ENCODE measurements around the gene YWHAE. TPM values are rescaled to one million over a fixed set of nuclear protein-coding genes. Genes with fewer than 3 reads are reported as not detected.
"Not testable (repeated sequence)": the region's sequence is repeated elsewhere in the genome, so short reads cannot be mapped to it uniquely, and the experiment has no call there.

YWHAE gene
- total RNA-seq, 1 experiment from 2014 or later: 956 TPM

DNA sequence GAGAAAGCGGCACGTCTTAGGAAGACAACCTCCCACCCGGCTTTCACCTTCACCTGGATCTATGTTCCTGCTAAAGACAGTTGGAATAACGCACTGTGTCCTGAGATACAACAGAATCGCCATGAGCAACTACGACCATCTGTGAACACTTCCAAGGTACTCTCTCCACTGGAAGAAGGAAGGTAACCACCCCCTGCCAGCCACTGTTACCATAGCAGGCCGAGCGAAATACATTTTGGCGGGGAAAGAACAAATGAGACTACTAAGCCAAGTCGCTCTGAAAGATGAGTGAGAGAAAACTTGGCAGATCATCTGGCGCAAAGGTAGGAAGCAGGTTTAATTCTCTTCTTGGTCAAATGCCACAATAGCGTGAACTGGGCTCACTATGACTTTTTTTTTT lies 46.2 kb upstream of the YWHAE start:
- H3K36me3 ChIP-seq (ENCODE audit: control insufficient read depth, insufficient read depth, low read length): no peaks in the 10 kb centered on the region; the same call in none of the 2 replicates

DNA sequence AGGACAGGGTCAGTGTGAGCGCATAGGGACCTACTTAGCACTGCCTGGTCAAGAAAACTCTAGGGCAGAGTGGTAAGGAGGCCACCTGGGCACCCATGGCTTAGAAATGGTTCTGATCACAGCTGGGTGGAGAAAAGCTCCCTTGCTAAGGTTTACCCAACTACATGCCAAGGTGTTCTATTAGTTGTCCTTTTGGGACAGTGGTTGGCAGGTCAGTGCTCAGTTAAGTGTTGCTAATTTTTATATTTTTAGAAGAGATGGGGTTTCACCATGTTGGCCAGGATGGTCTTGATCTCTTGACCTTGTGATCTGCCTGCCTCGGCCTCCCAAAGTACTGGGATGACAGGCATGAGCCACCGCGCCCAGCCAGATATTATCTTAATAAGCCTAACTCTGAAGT lies 45.7 kb upstream of the YWHAE start:
- intact Hi-C loops (cut with micrococcal nuclease; ENCODE audit: unreplicated experiment): not testable (repeated sequence)

More for the DNA sequence above, 46.2 kb upstream of the YWHAE start:
- no peaks in the 10 kb centered on the region for H3K9me3 Mint-ChIP-seq (ENCODE audit: unreplicated experiment)
- H3K27ac Mint-ChIP-seq (ENCODE audit: unreplicated experiment): no peak overlapping the region
- intact Hi-C loops (cut with micrococcal nuclease; ENCODE audit: unreplicated experiment): no loop called here
- BruUV-seq (replicated peaks): no TSS peak
- Histone ChIP-seq H3K9me3 (no peaks in the 10 kb centered on the region), H3K27me3 (replicated peaks; ENCODE audit: control insufficient read depth, insufficient read depth, low read length) (no peaks in the 10 kb centered on the region), H3K4me1 (peaks cover 10% of the 10 kb centered on the region), H3K4me3 (ENCODE audit: low read depth, low read length) (no peak overlapping the region)
- ChIA-PET POLR2A (no interaction called here), CTCF (no interaction called here)
- peaks cover 75% of the 10 kb centered on the region for H3K36me3 Mint-ChIP-seq (ENCODE audit: insufficient read depth, unreplicated experiment)
- no peak overlapping the region for H3K4me3 Mint-ChIP-seq (ENCODE audit: unreplicated experiment)
- TF ChIP-seq, protein P1, sequence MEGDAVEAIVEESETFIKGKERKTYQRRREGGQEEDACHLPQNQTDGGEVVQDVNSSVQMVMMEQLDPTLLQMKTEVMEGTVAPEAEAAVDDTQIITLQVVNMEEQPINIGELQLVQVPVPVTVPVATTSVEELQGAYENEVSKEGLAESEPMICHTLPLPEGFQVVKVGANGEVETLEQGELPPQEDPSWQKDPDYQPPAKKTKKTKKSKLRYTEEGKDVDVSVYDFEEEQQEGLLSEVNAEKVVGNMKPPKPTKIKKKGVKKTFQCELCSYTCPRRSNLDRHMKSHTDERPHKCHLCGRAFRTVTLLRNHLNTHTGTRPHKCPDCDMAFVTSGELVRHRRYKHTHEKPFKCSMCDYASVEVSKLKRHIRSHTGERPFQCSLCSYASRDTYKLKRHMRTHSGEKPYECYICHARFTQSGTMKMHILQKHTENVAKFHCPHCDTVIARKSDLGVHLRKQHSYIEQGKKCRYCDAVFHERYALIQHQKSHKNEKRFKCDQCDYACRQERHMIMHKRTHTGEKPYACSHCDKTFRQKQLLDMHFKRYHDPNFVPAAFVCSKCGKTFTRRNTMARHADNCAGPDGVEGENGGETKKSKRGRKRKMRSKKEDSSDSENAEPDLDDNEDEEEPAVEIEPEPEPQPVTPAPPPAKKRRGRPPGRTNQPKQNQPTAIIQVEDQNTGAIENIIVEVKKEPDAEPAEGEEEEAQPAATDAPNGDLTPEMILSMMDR (IDR thresholded peaks at IDR 0.05; ENCODE audit: insufficient read depth in 1 of 2, low read depth in 1 of 2, low read length in 1 of 2, severe bottlenecking in 1 of 2, unreplicated experiment in 1 of 2): no peak
- no peak for DNase-seq
- peaks cover 11% of the 10 kb centered on the region for H3K4me1 Mint-ChIP-seq (ENCODE audit: low read depth, unreplicated experiment)
- H3K27me3 Mint-ChIP-seq (ENCODE audit: insufficient read depth, unreplicated experiment): no peaks in the 10 kb centered on the region

DNA sequence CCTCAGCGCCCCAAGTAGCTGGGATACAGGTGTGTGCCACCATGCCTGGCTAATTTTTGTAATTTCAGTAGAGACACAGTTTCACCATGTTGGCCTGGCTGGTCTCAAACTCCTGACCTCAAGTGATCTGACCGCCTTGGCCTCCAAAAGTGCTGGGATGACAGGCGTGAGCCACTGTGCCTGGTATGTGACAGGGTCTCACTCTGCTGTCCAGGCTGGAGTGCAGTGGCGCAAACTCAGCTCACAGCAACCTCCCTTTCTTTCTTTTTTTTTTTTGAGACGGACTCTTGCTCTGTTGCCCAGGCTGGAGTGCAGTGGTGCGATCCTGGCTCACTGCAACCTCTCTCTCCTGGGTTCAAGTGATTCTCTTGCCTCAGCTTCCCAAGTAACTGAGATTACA lies 42.7 kb upstream of the YWHAE start:
- H3K27ac Mint-ChIP-seq (ENCODE audit: unreplicated experiment); H3K9me3 Mint-ChIP-seq (ENCODE audit: unreplicated experiment); intact Hi-C loops (cut with micrococcal nuclease; ENCODE audit: unreplicated experiment); BruUV-seq (replicated peaks); H3K27me3 ChIP-seq (replicated peaks; ENCODE audit: control insufficient read depth, insufficient read depth, low read length); H3K9me3 ChIP-seq; H3K4me3 ChIP-seq (ENCODE audit: low read depth, low read length); POLR2A ChIA-PET; H3K4me3 Mint-ChIP-seq (ENCODE audit: unreplicated experiment); DNase-seq; H3K4me1 Mint-ChIP-seq (ENCODE audit: low read depth, unreplicated experiment); H3K36me3 ChIP-seq (ENCODE audit: control insufficient read depth, insufficient read depth, low read length); H3K27me3 Mint-ChIP-seq (ENCODE audit: insufficient read depth, unreplicated experiment): not testable (repeated sequence)
- peaks cover 20% of the 10 kb centered on the region for H3K4me1 ChIP-seq
- CTCF ChIA-PET: interaction anchor here (1.4 kb wide), 1 partner anchor 77 kb away, joined by 5 read pairs; no protein-coding TSS in a partner anchor
- H3K36me3 Mint-ChIP-seq (ENCODE audit: insufficient read depth, unreplicated experiment): peaks cover 62% of the 10 kb centered on the region

More for the DNA sequence above, 45.7 kb upstream of the YWHAE start:
- H3K9me3 Mint-ChIP-seq (ENCODE audit: unreplicated experiment); H3K4me3 Mint-ChIP-seq (ENCODE audit: unreplicated experiment); H3K27me3 ChIP-seq (replicated peaks; ENCODE audit: control insufficient read depth, insufficient read depth, low read length); H3K27me3 Mint-ChIP-seq (ENCODE audit: insufficient read depth, unreplicated experiment); H3K4me3 ChIP-seq (ENCODE audit: low read depth, low read length); BruUV-seq (replicated peaks); DNase-seq; POLR2A ChIA-PET; H3K27ac Mint-ChIP-seq (ENCODE audit: unreplicated experiment); CTCF ChIA-PET; H3K36me3 ChIP-seq (ENCODE audit: control insufficient read depth, insufficient read depth, low read length); H3K9me3 ChIP-seq: not testable (repeated sequence)
- peaks cover 10% of the 10 kb centered on the region for H3K4me1 ChIP-seq
- H3K36me3 Mint-ChIP-seq (ENCODE audit: insufficient read depth, unreplicated experiment): peaks cover 77% of the 10 kb centered on the region
- peaks cover 11% of the 10 kb centered on the region for H3K4me1 Mint-ChIP-seq (ENCODE audit: low read depth, unreplicated experiment)

DNA sequence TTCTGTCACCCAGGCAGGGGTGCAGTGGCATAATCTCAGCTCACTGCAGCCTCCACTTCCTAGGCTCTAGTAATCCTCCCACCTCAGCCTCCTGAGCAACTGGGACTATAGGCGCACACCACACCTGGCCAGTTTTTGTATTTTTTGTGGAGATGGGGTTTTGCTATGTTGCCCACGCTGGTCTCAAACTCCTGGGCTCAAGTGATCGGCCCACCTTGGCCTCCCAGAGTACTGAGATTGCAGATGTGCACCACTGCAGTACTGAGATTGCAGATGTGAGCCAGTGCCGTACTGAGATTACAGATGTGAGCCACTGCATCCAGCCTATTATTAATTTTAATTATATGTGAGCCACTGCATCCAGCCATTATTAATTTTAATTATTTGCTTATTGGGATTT lies 42.2 kb upstream of the YWHAE start:
- H3K27ac Mint-ChIP-seq (ENCODE audit: unreplicated experiment): no peak overlapping the region
- H3K4me3 Mint-ChIP-seq (ENCODE audit: unreplicated experiment): no peak overlapping the region
- no TSS peak for BruUV-seq (replicated peaks)
- no peaks in the 10 kb centered on the region for H3K9me3 Mint-ChIP-seq (ENCODE audit: unreplicated experiment)
- no peak for DNase-seq
- TF ChIP-seq, protein P1 (IDR thresholded peaks at IDR 0.05; ENCODE audit: insufficient read depth in 1 of 2, low read depth in 1 of 2, low read length in 1 of 2, severe bottlenecking in 1 of 2, unreplicated experiment in 1 of 2): no peak
- Histone ChIP-seq H3K9me3 (no peaks in the 10 kb centered on the region), H3K4me3 (ENCODE audit: low read depth, low read length) (no peak overlapping the region), H3K36me3 (ENCODE audit: control insufficient read depth, insufficient read depth, low read length) (no peaks in the 10 kb centered on the region; the same call in none of the 2 replicates), H3K27me3 (replicated peaks; ENCODE audit: control insufficient read depth, insufficient read depth, low read length) (no peaks in the 10 kb centered on the region), H3K4me1 (peaks cover 20% of the 10 kb centered on the region)
- H3K36me3 Mint-ChIP-seq (ENCODE audit: insufficient read depth, unreplicated experiment): peaks cover 62% of the 10 kb centered on the region
- H3K4me1 Mint-ChIP-seq (ENCODE audit: low read depth, unreplicated experiment): no peaks in the 10 kb centered on the region
- CTCF ChIA-PET: interaction anchor here (1.4 kb wide), 1 partner anchor 77 kb away, joined by 5 read pairs; no protein-coding TSS in a partner anchor
- POLR2A ChIA-PET: no interaction called here
- H3K27me3 Mint-ChIP-seq (ENCODE audit: insufficient read depth, unreplicated experiment): no peaks in the 10 kb centered on the region
- intact Hi-C loops (cut with micrococcal nuclease; ENCODE audit: unreplicated experiment): no loop called here
